ENCODE data around the gene ARHGEF10L.
"Not testable (repeated sequence)": the region's sequence is repeated elsewhere in the genome, so short reads cannot be mapped to it uniquely, and the experiment has no call there.

Gene ARHGEF10L

GRCh38 chr1:17610085-17610484, 70.6 kb downstream of the ARHGEF10L start:
- DNase-seq (ENCODE audit: low read depth in 2 of 2): no peak

- no peak for DNase-seq (ENCODE audit: low read depth in 2 of 2)
Observed at GRCh38 chr1:17610713-17611112, 71.2 kb downstream of the ARHGEF10L start.

- no peak for DNase-seq (ENCODE audit: low read depth in 2 of 2)
Observed at GRCh38 chr1:17611991-17612390, 72.5 kb downstream of the ARHGEF10L start.

GRCh38 chr1:17612831-17613230, 73.3 kb downstream of the ARHGEF10L start:
- no peak for DNase-seq (ENCODE audit: low read depth in 2 of 2)

- no peak for DNase-seq (ENCODE audit: low read depth in 2 of 2)
Observed at GRCh38 chr1:17614586-17614985, 75.1 kb downstream of the ARHGEF10L start.

- DNase-seq (ENCODE audit: low read depth in 2 of 2): no peak
Observed at GRCh38 chr1:17615157-17615556, 75.7 kb downstream of the ARHGEF10L start.

GRCh38 chr1:17615959-17616358, 76.5 kb downstream of the ARHGEF10L start:
- no peak for DNase-seq (ENCODE audit: low read depth in 2 of 2)

- DNase-seq (ENCODE audit: low read depth in 2 of 2): no peak
Observed at GRCh38 chr1:17616731-17617279, 77.3 kb downstream of the ARHGEF10L start.

GRCh38 chr1:17617787-17618557, 78.5 kb downstream of the ARHGEF10L start:
- DNase-seq (ENCODE audit: low read depth in 2 of 2): no peak

GRCh38 chr1:17618558-17619247, 79.2 kb downstream of the ARHGEF10L start:
- DNase-seq (ENCODE audit: low read depth in 2 of 2): no peak

- DNase-seq (ENCODE audit: low read depth in 2 of 2): no peak
Observed at GRCh38 chr1:17620448-17620847, 81.0 kb downstream of the ARHGEF10L start.

- no peak for DNase-seq (ENCODE audit: low read depth in 2 of 2)
Observed at GRCh38 chr1:17621691-17622090, 82.2 kb downstream of the ARHGEF10L start.

- no peak for DNase-seq (ENCODE audit: low read depth in 2 of 2)
Observed at GRCh38 chr1:17622823-17623222, 83.3 kb downstream of the ARHGEF10L start.

- no peak for DNase-seq (ENCODE audit: low read depth in 2 of 2)
Observed at GRCh38 chr1:17624611-17625233, 85.2 kb downstream of the ARHGEF10L start.

- DNase-seq (ENCODE audit: low read depth in 2 of 2): no peak
Observed at GRCh38 chr1:17627239-17628052, 87.9 kb downstream of the ARHGEF10L start.

GRCh38 chr1:17629046-17629445, 89.5 kb downstream of the ARHGEF10L start:
- not testable (repeated sequence) for DNase-seq (ENCODE audit: low read depth in 2 of 2)

GRCh38 chr1:17629460-17629859, 90.0 kb downstream of the ARHGEF10L start:
- no peak for DNase-seq (ENCODE audit: low read depth in 2 of 2)

- no peak for DNase-seq (ENCODE audit: low read depth in 2 of 2)
Observed at GRCh38 chr1:17630048-17630830, 90.7 kb downstream of the ARHGEF10L start.

GRCh38 chr1:17630986-17631385, 91.5 kb downstream of the ARHGEF10L start:
- DNase-seq (ENCODE audit: low read depth in 2 of 2): no peak

GRCh38 chr1:17631410-17631809, 91.9 kb downstream of the ARHGEF10L start:
- DNase-seq (ENCODE audit: low read depth in 2 of 2): no peak

GRCh38 chr1:17632106-17632505, 92.6 kb downstream of the ARHGEF10L start:
- DNase-seq (ENCODE audit: low read depth in 2 of 2): no peak
